SK-N-SH treated with all-trans-retinoic acid at 6 μM for 48 hours (cell line): ENCODE data around the gene GPR63.

Experiments
- ATAC-seq: fragments of 200-7000 bp; cut with Tn5 transposase; 3 replicates; pipeline ENCODE4 v1.9.1; 2020; ENCODE audit warnings: mild to moderate bottlenecking, moderate library complexity
- ARNTL ChIP-seq: fragments of 450-650 bp; formaldehyde crosslinking; IDR thresholded peaks from 2 replicates; pipeline ENCODE4 v1.5.0; 2020; ENCODE audit warnings: low read depth, mild to moderate bottlenecking, moderate library complexity, borderline replicate concordance
- BACH2 ChIP-seq: fragments of 250-450 bp; sonication (Bioruptor Pico); IDR thresholded peaks from 2 replicates; pipeline ENCODE4 v1.9.0; 2021; ENCODE audit warnings: mild to moderate bottlenecking, borderline replicate concordance
- CREB5 ChIP-seq: fragments of 250-450 bp; sonication (Bioruptor Pico); IDR thresholded peaks from 2 replicates; pipeline ENCODE4 v1.5.1; 2020; ENCODE audit warnings: low read depth, mild to moderate bottlenecking, moderate library complexity
- CSDC2 ChIP-seq: fragments of 250-450 bp; sonication (Bioruptor Pico); IDR thresholded peaks from 2 replicates; pipeline ENCODE4 v1.5.0; 2020; ENCODE audit warnings: mild to moderate bottlenecking, moderate library complexity
- CSRNP3 ChIP-seq: fragments of 250-450 bp; sonication (Bioruptor Pico); IDR thresholded peaks from 2 replicates; pipeline ENCODE4 v1.5.1; 2021; ENCODE audit warnings: mild to moderate bottlenecking, moderate library complexity
- GLIS3 ChIP-seq: fragments of 250-450 bp; sonication (Bioruptor Pico); IDR thresholded peaks from 2 replicates; pipeline ENCODE4 v1.5.0; 2020; ENCODE audit warnings: mild to moderate bottlenecking, moderate library complexity
- ISL1 ChIP-seq: fragments of 250-450 bp; sonication (Bioruptor Pico); IDR thresholded peaks from 2 replicates; pipeline ENCODE4 v2.1.2; 2022; ENCODE audit warnings: mild to moderate bottlenecking, moderate library complexity
- OSR1 ChIP-seq: fragments of 250-450 bp; sonication (Bioruptor Pico); IDR thresholded peaks from 2 replicates; pipeline ENCODE4 v1.8.0; 2022; ENCODE audit warnings: moderate library complexity, mild to moderate bottlenecking, inconsistent platforms
- PATZ1 ChIP-seq: fragments of 250-450 bp; sonication (Bioruptor Pico); IDR thresholded peaks from 2 replicates; pipeline ENCODE4 v1.8.0; 2020; ENCODE audit warnings: mild to moderate bottlenecking, moderate library complexity, borderline replicate concordance
- POU6F1 ChIP-seq: fragments of 250-450 bp; sonication (Bioruptor Pico); IDR thresholded peaks from 2 replicates; pipeline ENCODE4 v1.8.0; 2021; ENCODE audit warnings: low read depth, mild to moderate bottlenecking, moderate library complexity, borderline replicate concordance
- PPARA ChIP-seq: fragments of 250-450 bp; sonication (Bioruptor Pico); IDR thresholded peaks from 2 replicates; pipeline ENCODE4 v1.5.0; 2020; ENCODE audit warnings: mild to moderate bottlenecking, borderline replicate concordance
- RARB ChIP-seq: fragments of 250-450 bp; sonication (Bioruptor Pico); IDR thresholded peaks from 2 replicates; pipeline ENCODE4 v1.8.0; 2021; ENCODE audit warnings: mild to moderate bottlenecking, moderate library complexity
- SNAI2 ChIP-seq: fragments of 250-450 bp; sonication (Bioruptor Pico); IDR thresholded peaks from 2 replicates; pipeline ENCODE4 v1.5.0; 2020; ENCODE audit warnings: mild to moderate bottlenecking, moderate library complexity
- TCF4 ChIP-seq: fragments of 250-450 bp; sonication (Bioruptor Pico); IDR thresholded peaks from 2 replicates; pipeline ENCODE4 v1.8.0; 2021; ENCODE audit warnings: mild to moderate bottlenecking, moderate library complexity, borderline replicate concordance
- TOX ChIP-seq: fragments of 250-450 bp; sonication (Bioruptor Pico); IDR thresholded peaks from 2 replicates; pipeline ENCODE4 v1.8.0; 2021; ENCODE audit warnings: mild to moderate bottlenecking, moderate library complexity, borderline replicate concordance
- TSHZ2 ChIP-seq: fragments of 250-450 bp; sonication (Bioruptor Pico); IDR thresholded peaks from 2 replicates; pipeline ENCODE4 v1.5.0; 2020; ENCODE audit warnings: mild to moderate bottlenecking, moderate library complexity
- ZC3H10 ChIP-seq: fragments of 250-450 bp; sonication (Bioruptor Pico); IDR thresholded peaks from 2 replicates; pipeline ENCODE4 v1.5.1; 2021; ENCODE audit warnings: mild to moderate bottlenecking, moderate library complexity
- ZFP3 ChIP-seq: fragments of 250-450 bp; sonication (Bioruptor Pico); IDR thresholded peaks from 2 replicates; pipeline ENCODE4 v1.5.0; 2020; ENCODE audit warnings: mild to moderate bottlenecking, moderate library complexity
- ZFP30 ChIP-seq: fragments of 450-650 bp; formaldehyde crosslinking; IDR thresholded peaks from 2 replicates; pipeline ENCODE4 v1.5.0; 2022; ENCODE audit warnings: mild to moderate bottlenecking, moderate library complexity
- ZNF565 ChIP-seq: fragments of 450-650 bp; formaldehyde crosslinking; conservative IDR thresholded peaks from 2 replicates; pipeline ENCODE4 v1.5.0; 2020; ENCODE audit warnings: low read depth, mild to moderate bottlenecking, moderate library complexity
- ZNF70 ChIP-seq: fragments of 450-650 bp; formaldehyde crosslinking; IDR thresholded peaks from 2 replicates; pipeline ENCODE4 v1.5.0; 2020; ENCODE audit warnings: mild to moderate bottlenecking, moderate library complexity
- ZNF8 ChIP-seq: fragments of 450-650 bp; formaldehyde crosslinking; IDR thresholded peaks from 2 replicates; pipeline ENCODE4 v1.5.0; 2020; ENCODE audit warnings: mild to moderate bottlenecking, moderate library complexity

GPR63 gene

GRCh38 chr6:96826865-96827264 is 10.4 kb downstream of the GPR63 start:
- no peak for TF ChIP-seq TSHZ2
- no peak for TF ChIP-seq GLIS3 (CRISPR knock-in tag)
- TF ChIP-seq ZNF8 (CRISPR knock-in tag), result no peak
- no peak for TF ChIP-seq ZNF565 (CRISPR knock-in tag)
- no peak for TF ChIP-seq CSDC2 (CRISPR knock-in tag)
- no peak for TF ChIP-seq TCF4 (CRISPR knock-in tag)
- TF ChIP-seq TOX, result no peak
- no peak for TF ChIP-seq ZC3H10 (CRISPR knock-in tag)
- TF ChIP-seq ISL1 (CRISPR knock-in tag), result no peak
- no peak for TF ChIP-seq CREB5 (CRISPR knock-in tag)
- no peak for TF ChIP-seq CSRNP3 (CRISPR knock-in tag)
- TF ChIP-seq POU6F1, result no peak
- no peak for TF ChIP-seq PPARA (CRISPR knock-in tag)
- no peak for TF ChIP-seq SNAI2 (CRISPR knock-in tag)
- no peak for TF ChIP-seq ZFP30 (CRISPR knock-in tag)
- TF ChIP-seq ZFP3 (CRISPR knock-in tag), result no peak
- no peak for TF ChIP-seq RARB
- no peak for TF ChIP-seq ARNTL (CRISPR knock-in tag)
- TF ChIP-seq, all 23 proteins: peak for 0
- ATAC-seq, result no peak

- no peak for ATAC-seq
- no peak for TF ChIP-seq PPARA (CRISPR knock-in tag)
- no peak for TF ChIP-seq ZNF70
- no peak for TF ChIP-seq ZC3H10 (CRISPR knock-in tag)
- TF ChIP-seq PATZ1 (CRISPR knock-in tag), result no peak
- no peak for TF ChIP-seq ZFP3 (CRISPR knock-in tag)
- no peak for TF ChIP-seq RARB
- no peak for TF ChIP-seq BACH2 (CRISPR knock-in tag)
- no peak for TF ChIP-seq TCF4 (CRISPR knock-in tag)
- no peak for TF ChIP-seq ARNTL (CRISPR knock-in tag)
- no peak for TF ChIP-seq ZFP30 (CRISPR knock-in tag)
- no peak for TF ChIP-seq GLIS3 (CRISPR knock-in tag)
- TF ChIP-seq OSR1 (CRISPR knock-in tag), result no peak
These were observed 13.5 kb downstream of the GPR63 start for GRCh38 chr6:96823743-96824142.

GRCh38 chr6:96821034-96821433 is 16.2 kb downstream of the GPR63 start:
- ATAC-seq, result no peak
- TF ChIP-seq ZC3H10 (CRISPR knock-in tag) (no peak), ZNF70 (no peak)
